Endothelial cell of umbilical vein (primary cell): ENCODE measurements around the gene SCYGR4.

Experiments
- EZH2 ChIP-seq: IDR thresholded peaks from 2 replicates; pipeline ENCODE4 v1.6.1; 2012; ENCODE audit warnings: borderline replicate concordance, low read depth, mild to moderate bottlenecking, moderate library complexity, low read length, inconsistent platforms; ENCODE audit not compliant: severe bottlenecking
- FOS ChIP-seq: IDR thresholded peaks from 2 replicates; pipeline ENCODE4 v1.6.1; 2011; ENCODE audit warnings: mild to moderate bottlenecking, low read length, moderate library complexity, borderline replicate concordance; ENCODE audit not compliant: insufficient read depth
- GATA2 ChIP-seq: IDR thresholded peaks from 2 replicates; pipeline ENCODE4 v1.7.0; 2011; ENCODE audit warnings: low read depth, mild to moderate bottlenecking, moderate library complexity, mixed read lengths, low read length; ENCODE audit not compliant: insufficient read length, insufficient read depth
- JUN ChIP-seq: IDR thresholded peaks from 2 replicates; pipeline ENCODE4 v1.6.1; 2011; ENCODE audit warnings: borderline replicate concordance, low read depth; ENCODE audit not compliant: insufficient read length, insufficient read depth
- MYC ChIP-seq: IDR thresholded peaks from one replicate; pipeline ENCODE4 v1.6.1; 2011; ENCODE audit warnings: mild to moderate bottlenecking, low read depth, low read length
- POLR2A ChIP-seq: IDR thresholded peaks from 2 replicates; pipeline ENCODE4 v1.6.1; 2012; ENCODE audit warnings: low read depth, mild to moderate bottlenecking, control low read depth, low read length
- POLR2AphosphoS5 ChIP-seq: IDR thresholded peaks from 2 replicates; pipeline ENCODE4 v1.6.1; 2012; ENCODE audit warnings: low read depth, mild to moderate bottlenecking, control low read depth, low read length, moderate library complexity; ENCODE audit not compliant: insufficient read depth
- TF ChIP-seq, protein P1 (sequence below), 2 donors: IDR thresholded peaks; 1 replicate in 1 of 2; 2 replicates in 1 of 2; pipeline ENCODE4 v1.5.1; 2011; ENCODE audit warnings: low read length in 2 of 2, mild to moderate bottlenecking in 2 of 2, moderate library complexity in 2 of 2, control low read depth in 1 of 2, inconsistent platforms in 1 of 2, low read depth in 1 of 2; ENCODE audit not compliant: insufficient read depth in 1 of 2; ENCODE audit errors: extremely low read depth in 1 of 2
- TF ChIP-seq, protein P2 (sequence below): IDR thresholded peaks from 2 replicates; pipeline ENCODE4 v1.6.1; 2011; ENCODE audit not compliant: insufficient read depth, insufficient read length

DNA sequence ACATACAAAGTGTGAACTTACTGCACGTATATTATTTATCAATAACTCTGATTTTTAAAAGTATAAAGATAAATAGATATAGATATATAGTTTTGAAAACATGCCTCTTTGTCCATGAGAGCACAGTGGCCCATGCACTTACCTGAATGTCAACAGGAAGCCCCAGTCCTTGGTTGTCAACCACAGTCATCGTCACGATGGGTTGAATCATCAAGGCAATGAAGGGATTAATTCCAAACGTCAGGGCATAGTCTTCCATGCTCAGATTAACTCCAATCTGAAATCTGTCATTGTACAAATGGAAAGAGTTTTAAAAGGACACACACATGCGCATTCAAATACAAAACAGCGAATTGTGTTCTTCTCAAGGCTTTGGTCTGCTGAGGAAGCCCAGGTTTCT is 15.5 kb downstream of the SCYGR4 start:
- TF ChIP-seq, protein P1, sequence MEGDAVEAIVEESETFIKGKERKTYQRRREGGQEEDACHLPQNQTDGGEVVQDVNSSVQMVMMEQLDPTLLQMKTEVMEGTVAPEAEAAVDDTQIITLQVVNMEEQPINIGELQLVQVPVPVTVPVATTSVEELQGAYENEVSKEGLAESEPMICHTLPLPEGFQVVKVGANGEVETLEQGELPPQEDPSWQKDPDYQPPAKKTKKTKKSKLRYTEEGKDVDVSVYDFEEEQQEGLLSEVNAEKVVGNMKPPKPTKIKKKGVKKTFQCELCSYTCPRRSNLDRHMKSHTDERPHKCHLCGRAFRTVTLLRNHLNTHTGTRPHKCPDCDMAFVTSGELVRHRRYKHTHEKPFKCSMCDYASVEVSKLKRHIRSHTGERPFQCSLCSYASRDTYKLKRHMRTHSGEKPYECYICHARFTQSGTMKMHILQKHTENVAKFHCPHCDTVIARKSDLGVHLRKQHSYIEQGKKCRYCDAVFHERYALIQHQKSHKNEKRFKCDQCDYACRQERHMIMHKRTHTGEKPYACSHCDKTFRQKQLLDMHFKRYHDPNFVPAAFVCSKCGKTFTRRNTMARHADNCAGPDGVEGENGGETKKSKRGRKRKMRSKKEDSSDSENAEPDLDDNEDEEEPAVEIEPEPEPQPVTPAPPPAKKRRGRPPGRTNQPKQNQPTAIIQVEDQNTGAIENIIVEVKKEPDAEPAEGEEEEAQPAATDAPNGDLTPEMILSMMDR (IDR thresholded peaks at IDR 0.05; ENCODE audit: extremely low read depth in 1 of 2, insufficient read depth in 1 of 2, low read depth in 1 of 2, low read length in 2 of 2): no peak
- TF ChIP-seq EZH2 (no peak), POLR2A (no peak), MYC (no peak), POLR2AphosphoS5 (no peak), FOS (no peak), JUN (no peak), GATA2 (no peak)
- TF ChIP-seq, protein P2, sequence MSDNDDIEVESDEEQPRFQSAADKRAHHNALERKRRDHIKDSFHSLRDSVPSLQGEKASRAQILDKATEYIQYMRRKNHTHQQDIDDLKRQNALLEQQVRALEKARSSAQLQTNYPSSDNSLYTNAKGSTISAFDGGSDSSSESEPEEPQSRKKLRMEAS: no peak
